Measurements from ENCODE around the gene MOSMO. TPM values are rescaled to one million over a fixed set of nuclear protein-coding genes. Genes with fewer than 3 reads are reported as not detected.

MOSMO gene
- total RNA-seq, 4 donors from 2014 or later: 8.4 to 68.5 (median 17.2) TPM

GRCh38 chr16:21982108-21982507, 25.8 kb upstream of the MOSMO start:
- DNase-seq: no peak
- TF ChIP-seq POLR2AphosphoS5 (IDR thresholded peaks at IDR 0.05) (no peak), EP300 (IDR thresholded peaks at IDR 0.05; ENCODE audit: low read depth) (no peak), POLR2A (IDR thresholded peaks at IDR 0.05) (no peak), CTCF (IDR thresholded peaks at IDR 0.05) (no peak)
- Histone ChIP-seq H3K27ac (no peak overlapping the region), H3K4me1 (no peaks in the 10 kb centered on the region), H3K27me3 (no peaks in the 10 kb centered on the region), H3K36me3 (peaks cover 0 to 83% (median 36%) of the 10 kb centered on the region in 4 donors), H3K4me3 (no peak overlapping the region), H3K9me3 (no peaks in the 10 kb centered on the region)
- WGBS, 2 donors (ENCODE audit: low coverage in 1 of 2): 94% methylated on average over 5 of the region's 5 CpGs
- in situ Hi-C loops (cut with MboI; ENCODE audit: low pct_ligation_motif_present in 1 of 4, low pct_unique_long_range_greater_than_20kb in 1 of 4, low sequenced_read_pairs in 3 of 4): loop anchor here in 2 of 4 donors (25.0 kb wide), 2 partner anchors 170 to 305 kb away; partner anchors contain the start of gene POLR3E (in 1 of the 2)
- intact Hi-C loops (cut with DNase I; ENCODE audit: low total_unique reads): no loop called here

DNA sequence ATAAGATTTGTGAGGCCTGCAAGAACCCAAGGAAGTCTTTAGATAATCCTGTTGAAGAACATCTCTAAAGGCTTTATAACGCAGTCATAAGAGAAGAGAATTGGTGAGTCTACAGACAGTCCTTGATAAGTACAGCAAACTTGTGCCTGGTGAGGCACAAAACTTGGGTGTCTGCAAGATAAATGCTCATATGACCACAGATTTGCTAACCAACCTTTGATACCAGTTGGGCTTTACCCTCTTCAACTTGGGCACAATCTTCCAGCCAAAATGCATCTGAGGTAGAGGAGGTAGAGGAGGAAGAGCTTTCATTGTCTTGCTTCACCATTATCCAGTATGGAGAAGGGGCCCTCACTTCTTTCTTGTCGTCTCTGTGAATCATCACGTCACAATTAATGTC, 23.8 kb upstream of the MOSMO start:
- in situ Hi-C loops (cut with MboI; ENCODE audit: low pct_ligation_motif_present in 1 of 4, low pct_unique_long_range_greater_than_20kb in 1 of 4, low sequenced_read_pairs in 3 of 4): loop anchor here in 2 of 4 donors (25.0 kb wide), 2 partner anchors 172 to 303 kb away; partner anchors contain the start of gene POLR3E (in 1 of the 2)
- 87 to 88% methylated on average over 3 of the region's 3 CpGs for WGBS, 2 donors (ENCODE audit: low coverage in 1 of 2)
- Histone ChIP-seq H3K27ac (no peak overlapping the region), H3K36me3 (peaks cover 0 to 66% (median 26%) of the 10 kb centered on the region in 4 donors), H3K9me3 (no peaks in the 10 kb centered on the region), H3K4me3 (no peak overlapping the region), H3K27me3 (no peaks in the 10 kb centered on the region), H3K4me1 (no peaks in the 10 kb centered on the region)
- TF ChIP-seq POLR2AphosphoS5 (IDR thresholded peaks at IDR 0.05): no peak
- TF ChIP-seq CTCF (IDR thresholded peaks at IDR 0.05): no peak
- TF ChIP-seq POLR2A (IDR thresholded peaks at IDR 0.05): no peak
- TF ChIP-seq EP300 (IDR thresholded peaks at IDR 0.05; ENCODE audit: low read depth): no peak
- DNase-seq: no peak
- intact Hi-C loops (cut with DNase I; ENCODE audit: low total_unique reads): no loop called here

GRCh38 chr16:21985524-21985923, 22.4 kb upstream of the MOSMO start:
- Histone ChIP-seq H3K27ac (no peak overlapping the region), H3K36me3 (peaks cover 0 to 53% (median 19%) of the 10 kb centered on the region in 4 donors), H3K4me1 (peaks cover 0 to 8% (median 3%) of the 10 kb centered on the region in 4 donors), H3K9me3 (no peaks in the 10 kb centered on the region), H3K4me3 (no peak overlapping the region), H3K27me3 (no peaks in the 10 kb centered on the region)
- DNase-seq: no peak
- intact Hi-C loops (cut with DNase I; ENCODE audit: low total_unique reads): no loop called here
- in situ Hi-C loops (cut with MboI; ENCODE audit: low pct_ligation_motif_present in 1 of 4, low pct_unique_long_range_greater_than_20kb in 1 of 4, low sequenced_read_pairs in 3 of 4): loop anchor here in 2 of 4 donors (25.0 kb wide), 2 partner anchors 173 to 302 kb away; partner anchors contain the start of gene POLR3E (in 1 of the 2)
- no peak for TF ChIP-seq CTCF (IDR thresholded peaks at IDR 0.05)
- no peak for TF ChIP-seq POLR2AphosphoS5 (IDR thresholded peaks at IDR 0.05)
- no peak for TF ChIP-seq EP300 (IDR thresholded peaks at IDR 0.05; ENCODE audit: low read depth)
- no peak for TF ChIP-seq POLR2A (IDR thresholded peaks at IDR 0.05)

DNA sequence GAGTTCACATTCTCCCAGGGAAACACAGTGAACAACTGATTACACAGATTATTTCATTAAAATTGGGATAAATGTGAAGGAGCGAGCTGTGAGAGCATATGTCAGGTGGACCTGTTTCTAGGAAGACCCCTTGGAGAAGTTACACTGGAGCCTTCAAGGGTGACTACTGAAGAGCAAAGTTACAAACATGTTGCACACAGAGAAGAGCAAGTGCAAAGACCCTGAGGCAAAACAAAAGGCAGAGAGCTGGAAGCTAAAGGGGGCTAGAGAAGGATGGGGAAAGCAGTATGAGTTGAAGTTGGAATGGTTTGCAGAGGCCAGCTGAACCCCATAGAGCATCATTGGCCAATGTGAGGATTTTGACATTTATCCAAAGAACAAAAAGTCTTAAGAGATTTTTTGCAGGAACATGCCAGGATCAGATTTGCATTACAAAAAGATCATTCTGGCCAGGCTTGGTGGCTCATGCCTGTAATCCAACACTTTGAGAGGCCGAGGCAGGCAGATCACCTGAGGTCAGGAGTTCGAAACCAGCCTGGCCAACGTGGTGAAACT, 21.1 kb upstream of the MOSMO start:
- intact Hi-C loops (cut with DNase I; ENCODE audit: low total_unique reads): no loop called here
- H3K9me3 ChIP-seq: no peaks in the 10 kb centered on the region
- in situ Hi-C loops (cut with MboI; ENCODE audit: low pct_ligation_motif_present in 1 of 4, low pct_unique_long_range_greater_than_20kb in 1 of 4, low sequenced_read_pairs in 3 of 4): loop anchor here in 2 of 4 donors (25.0 kb wide), 2 partner anchors 174 to 301 kb away; partner anchors contain the start of gene POLR3E (in 1 of the 2)
- no peak for TF ChIP-seq CTCF (IDR thresholded peaks at IDR 0.05)
- no peak for TF ChIP-seq POLR2A (IDR thresholded peaks at IDR 0.05)
- TF ChIP-seq EP300 (IDR thresholded peaks at IDR 0.05; ENCODE audit: low read depth): no peak
- no peak for TF ChIP-seq POLR2AphosphoS5 (IDR thresholded peaks at IDR 0.05)
- H3K4me1 ChIP-seq: peaks cover 0 to 9% (median 3%) of the 10 kb centered on the region in 4 donors
- H3K4me3 ChIP-seq: no peak overlapping the region
- no peak for DNase-seq
- H3K27ac ChIP-seq: no peak overlapping the region
- 85 to 94% methylated on average over 2 to 4 of the region's 4 CpGs for WGBS, 2 donors (ENCODE audit: low coverage in 1 of 2)
- H3K27me3 ChIP-seq: no peaks in the 10 kb centered on the region
- H3K36me3 ChIP-seq: peaks cover 0 to 41% (median 13%) of the 10 kb centered on the region in 4 donors
